MCF 10A (cell line): ENCODE data around the gene DEFB114. TPM values are rescaled to one million over a fixed set of nuclear protein-coding genes. Genes with fewer than 3 reads are reported as not detected.

Experiments
- BruUV-seq: library from RNA; stranded (reverse); fragments of 400-500 nt; replicated peaks from 2 replicates; lab custom pipeline; 2021; lab: Mats Ljungman, UMichigan
- CTCF ChIA-PET: fragments of 300-600 bp; sonication (Branson Sonifier 250); formaldehyde crosslinking; extraction: SDS; loops from one replicate; lab custom pipeline; 2021; ENCODE audit warnings: antibody characterized with exemption, inconsistent platforms; lab: Yijun Ruan, JAX
- POLR2A ChIA-PET: fragments of 300-600, 350-650 bp; sonication (Branson Sonifier 250); formaldehyde crosslinking; extraction: SDS; loops from one replicate; lab custom pipeline; 2020; ENCODE audit warnings: antibody characterized with exemption, inconsistent platforms; lab: Yijun Ruan, JAX
- DNase-seq: peaks from one replicate; pipeline ENCODE4 v3.0.0-alpha.2; 2018; ENCODE audit not compliant: unreplicated experiment
- H3K27ac Mint-ChIP-seq: one replicate; pipeline ENCODE4 v1.8.0; 2022; ENCODE audit warnings: mild to moderate bottlenecking, low read depth, mixed read lengths; ENCODE audit not compliant: unreplicated experiment
- H3K27me3 Mint-ChIP-seq: one replicate; pipeline ENCODE4 v1.8.0; 2022; ENCODE audit warnings: mixed read lengths; ENCODE audit not compliant: insufficient read depth, unreplicated experiment
- H3K36me3 Mint-ChIP-seq: one replicate; pipeline ENCODE4 v1.8.0; 2022; ENCODE audit warnings: mild to moderate bottlenecking, moderate library complexity, mixed read lengths; ENCODE audit not compliant: insufficient read depth, unreplicated experiment
- H3K4me1 Mint-ChIP-seq: one replicate; pipeline ENCODE4 v1.8.0; 2022; ENCODE audit warnings: mixed read lengths; ENCODE audit not compliant: insufficient read depth, unreplicated experiment
- H3K4me3 Mint-ChIP-seq: one replicate; pipeline ENCODE4 v1.8.0; 2022; ENCODE audit warnings: mild to moderate bottlenecking, moderate library complexity, mixed read lengths; ENCODE audit not compliant: unreplicated experiment
- H3K9me3 Mint-ChIP-seq: one replicate; pipeline ENCODE4 v1.8.0; 2022; ENCODE audit warnings: mixed read lengths; ENCODE audit not compliant: unreplicated experiment
- intact Hi-C: fragments of 100-400 bp; cut with micrococcal nuclease; formaldehyde crosslinking; loops from 2 replicates; pipeline ENCODE4 v1.14.1; 2022
- total RNA-seq: library from RNA; stranded (reverse); gene quantifications from 2 replicates; pipeline ENCODE4 v1.2.3, GENCODE V29; 2022
- TF ChIP-seq, protein P1 (sequence below): fragments of 200-600 bp; IDR thresholded peaks from one replicate; pipeline ENCODE4 v1.8.0; 2022; ENCODE audit warnings: antibody characterized with exemption, mild to moderate bottlenecking; ENCODE audit not compliant: unreplicated experiment

Gene DEFB114
- total RNA-seq, 1 experiment from 2014 or later: not detected

GRCh38 chr6:49988900-49989299 is 24.9 kb upstream of the DEFB114 start:
- CTCF ChIA-PET: no interaction called here

DNA sequence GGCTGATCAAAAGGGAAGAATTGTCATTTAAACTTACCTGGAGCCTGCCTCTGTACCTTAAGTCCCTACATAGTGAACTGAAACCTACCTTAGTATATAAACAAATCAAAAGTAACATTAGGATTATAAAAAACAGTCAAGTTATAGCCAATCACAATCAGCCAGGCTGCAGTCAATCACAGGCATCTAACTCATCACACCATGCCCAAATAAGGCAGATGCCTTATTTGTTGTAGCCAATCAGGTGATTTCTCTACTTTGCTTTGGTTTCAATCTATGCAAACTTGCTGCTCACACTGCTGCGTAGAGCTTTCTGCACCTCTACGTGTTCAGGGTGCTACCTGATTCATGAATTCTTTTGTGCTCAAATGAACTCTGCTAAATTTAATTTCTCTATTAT is 23.8 kb upstream of the DEFB114 start:
- BruUV-seq: no TSS peak
- Mint-ChIP-seq H3K4me3 (no peak overlapping the region), H3K27me3 (no peaks in the 10 kb centered on the region), H3K27ac (no peak overlapping the region), H3K9me3 (no peaks in the 10 kb centered on the region), H3K4me1 (no peaks in the 10 kb centered on the region), H3K36me3 (no peaks in the 10 kb centered on the region)
- ChIA-PET POLR2A (interaction anchor here (1.1 kb wide), 1 partner anchor 14 kb away, joined by 3 read pairs; no protein-coding TSS in a partner anchor), CTCF (no interaction called here)
- no peak for DNase-seq
- TF ChIP-seq, protein P1, sequence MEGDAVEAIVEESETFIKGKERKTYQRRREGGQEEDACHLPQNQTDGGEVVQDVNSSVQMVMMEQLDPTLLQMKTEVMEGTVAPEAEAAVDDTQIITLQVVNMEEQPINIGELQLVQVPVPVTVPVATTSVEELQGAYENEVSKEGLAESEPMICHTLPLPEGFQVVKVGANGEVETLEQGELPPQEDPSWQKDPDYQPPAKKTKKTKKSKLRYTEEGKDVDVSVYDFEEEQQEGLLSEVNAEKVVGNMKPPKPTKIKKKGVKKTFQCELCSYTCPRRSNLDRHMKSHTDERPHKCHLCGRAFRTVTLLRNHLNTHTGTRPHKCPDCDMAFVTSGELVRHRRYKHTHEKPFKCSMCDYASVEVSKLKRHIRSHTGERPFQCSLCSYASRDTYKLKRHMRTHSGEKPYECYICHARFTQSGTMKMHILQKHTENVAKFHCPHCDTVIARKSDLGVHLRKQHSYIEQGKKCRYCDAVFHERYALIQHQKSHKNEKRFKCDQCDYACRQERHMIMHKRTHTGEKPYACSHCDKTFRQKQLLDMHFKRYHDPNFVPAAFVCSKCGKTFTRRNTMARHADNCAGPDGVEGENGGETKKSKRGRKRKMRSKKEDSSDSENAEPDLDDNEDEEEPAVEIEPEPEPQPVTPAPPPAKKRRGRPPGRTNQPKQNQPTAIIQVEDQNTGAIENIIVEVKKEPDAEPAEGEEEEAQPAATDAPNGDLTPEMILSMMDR: no peak
- intact Hi-C loops: no loop called here

More at GRCh38 chr6:49988900-49989299, 24.9 kb upstream of the DEFB114 start:
- POLR2A ChIA-PET: no interaction called here
- Mint-ChIP-seq H3K27ac (no peak overlapping the region), H3K27me3 (no peaks in the 10 kb centered on the region), H3K4me1 (no peaks in the 10 kb centered on the region), H3K36me3 (no peaks in the 10 kb centered on the region), H3K4me3 (no peak overlapping the region), H3K9me3 (no peaks in the 10 kb centered on the region)
- intact Hi-C loops: no loop called here
- TF ChIP-seq, protein P1: no peak
- no peak for DNase-seq
- no TSS peak for BruUV-seq

DNA sequence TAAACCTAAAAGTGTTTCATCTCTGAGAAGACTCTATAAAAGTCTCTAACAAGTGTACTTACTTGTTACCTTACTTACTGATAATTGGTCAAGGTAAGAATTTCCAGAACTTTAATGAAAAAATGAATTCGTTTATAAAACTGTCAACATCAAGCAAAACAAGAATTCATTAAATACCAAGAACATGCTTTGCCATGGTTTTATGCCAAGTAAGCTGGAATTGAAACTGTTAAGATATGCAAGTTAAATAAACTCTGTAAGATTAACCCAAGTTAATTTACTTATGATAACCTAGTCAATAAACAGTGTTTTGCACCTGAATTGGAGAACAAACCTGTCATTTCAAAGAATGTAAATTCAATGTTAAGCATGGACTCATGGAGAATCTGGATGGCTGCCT is 22.6 kb upstream of the DEFB114 start:
- intact Hi-C loops: no loop called here
- Mint-ChIP-seq H3K27me3 (no peaks in the 10 kb centered on the region), H3K27ac (no peak overlapping the region), H3K4me3 (no peak overlapping the region), H3K4me1 (no peaks in the 10 kb centered on the region), H3K36me3 (no peaks in the 10 kb centered on the region), H3K9me3 (no peaks in the 10 kb centered on the region)
- CTCF ChIA-PET: no interaction called here
- TF ChIP-seq, protein P1: no peak
- POLR2A ChIA-PET: no interaction called here
- no peak for DNase-seq
- BruUV-seq: no TSS peak

- no TSS peak for BruUV-seq
Measured at GRCh38 chr6:49982046-49982445, 18.1 kb upstream of the DEFB114 start.

More at GRCh38 chr6:49982046-49982445, 18.1 kb upstream of the DEFB114 start:
- ChIA-PET CTCF (no interaction called here), POLR2A (no interaction called here)
- TF ChIP-seq, protein P1: no peak
- DNase-seq: no peak
- Mint-ChIP-seq H3K4me3 (no peak overlapping the region), H3K27ac (no peak overlapping the region), H3K36me3 (no peaks in the 10 kb centered on the region), H3K4me1 (no peaks in the 10 kb centered on the region), H3K27me3 (no peaks in the 10 kb centered on the region), H3K9me3 (no peaks in the 10 kb centered on the region)
- intact Hi-C loops: no loop called here
